DMS114 treated with DMSO at 0.1 percent for 48 hours (cell line): ENCODE results near the gene LMCD1.

Experiments
- DNase-seq: peaks from one replicate; lab custom pipeline; 2025; ENCODE audit not compliant: unreplicated experiment; lab: John Stamatoyannopoulos, UW

The LMCD1 gene, protein sequence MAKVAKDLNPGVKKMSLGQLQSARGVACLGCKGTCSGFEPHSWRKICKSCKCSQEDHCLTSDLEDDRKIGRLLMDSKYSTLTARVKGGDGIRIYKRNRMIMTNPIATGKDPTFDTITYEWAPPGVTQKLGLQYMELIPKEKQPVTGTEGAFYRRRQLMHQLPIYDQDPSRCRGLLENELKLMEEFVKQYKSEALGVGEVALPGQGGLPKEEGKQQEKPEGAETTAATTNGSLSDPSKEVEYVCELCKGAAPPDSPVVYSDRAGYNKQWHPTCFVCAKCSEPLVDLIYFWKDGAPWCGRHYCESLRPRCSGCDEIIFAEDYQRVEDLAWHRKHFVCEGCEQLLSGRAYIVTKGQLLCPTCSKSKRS

DNA sequence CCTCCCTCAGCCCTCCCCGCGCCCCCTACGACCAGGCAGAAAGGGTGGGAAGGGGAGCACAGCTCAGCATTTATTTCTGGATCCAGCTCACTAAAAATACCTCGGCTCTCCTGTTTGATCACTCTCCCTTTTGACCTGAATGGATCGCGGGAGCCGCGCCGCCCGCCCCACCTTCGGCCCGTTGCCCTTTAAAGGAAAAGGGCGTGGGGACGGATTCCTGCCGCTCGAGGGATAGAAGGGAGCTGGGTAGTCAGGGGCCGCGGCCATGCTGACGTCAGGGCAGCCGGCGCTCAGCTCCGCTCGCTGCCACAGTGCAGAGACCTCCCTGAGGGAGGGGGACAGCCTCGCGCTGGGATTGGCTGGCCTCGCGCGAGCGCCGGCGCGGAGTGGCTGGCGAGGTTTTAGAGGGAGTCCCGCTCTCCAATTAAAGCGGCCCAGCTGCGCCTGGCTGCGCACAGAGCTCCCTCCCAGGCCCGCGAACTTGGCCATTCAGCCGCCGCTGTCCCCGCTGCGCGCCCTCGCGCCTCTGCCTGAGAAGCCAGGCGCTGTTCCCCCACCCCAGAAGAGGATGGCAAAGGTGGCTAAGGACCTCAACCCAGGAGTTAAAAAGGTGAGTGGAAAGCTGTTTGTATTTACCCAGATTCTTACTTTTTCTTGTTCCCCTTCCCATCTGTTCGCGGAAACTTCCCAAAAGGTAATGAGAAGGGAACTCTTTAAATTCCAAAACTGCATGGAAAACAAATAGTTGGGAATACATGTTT is at the start of gene LMCD1:
Gene LMCD1, plus strand, starts transcription at position 453 of the 761 bp plus-strand sequence. Its CDS starts 116 bp downstream, at position 569.
- DNase-seq = peak; percentile 80

DNA sequence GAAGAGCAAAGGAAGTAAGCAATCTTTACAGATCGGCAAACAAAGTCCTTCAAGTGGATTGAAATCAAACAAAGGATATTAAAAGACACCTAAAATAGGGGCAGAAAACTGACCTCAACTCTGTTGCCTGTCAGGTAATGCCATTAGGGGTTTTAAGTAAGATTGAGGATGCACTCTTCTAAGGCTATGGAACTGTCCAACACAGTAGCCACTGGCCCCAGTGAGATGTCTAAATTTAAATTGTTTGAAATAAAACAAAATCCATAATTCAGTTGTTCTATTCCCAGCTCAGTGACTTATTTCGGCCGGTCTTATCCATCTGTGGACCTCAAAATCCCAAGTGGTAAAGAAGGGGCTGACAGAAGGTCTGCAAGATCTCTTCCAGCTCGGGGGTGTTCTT is 49.5 kb upstream of the LMCD1 start:
- no peak for DNase-seq

DNA sequence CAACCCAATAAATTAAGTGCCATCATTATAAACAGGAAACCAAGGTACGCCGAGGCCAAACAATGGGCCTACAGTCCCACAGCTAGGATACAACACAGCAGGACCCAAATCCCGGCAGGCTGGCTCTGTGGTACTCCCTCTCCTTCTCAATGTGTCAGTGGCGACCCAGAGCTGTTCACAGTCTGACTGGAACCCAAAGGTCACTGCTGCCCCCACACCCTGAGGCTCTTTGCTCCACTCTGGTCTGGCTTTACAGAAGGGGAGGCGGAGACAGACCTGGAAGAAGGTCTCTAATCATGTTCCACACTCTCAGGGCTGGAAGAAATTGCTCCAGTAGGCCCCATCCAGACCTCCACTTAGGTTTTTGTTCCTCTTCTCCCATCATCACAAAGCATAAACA is 48.5 kb upstream of the LMCD1 start:
- DNase-seq = no peak

DNA sequence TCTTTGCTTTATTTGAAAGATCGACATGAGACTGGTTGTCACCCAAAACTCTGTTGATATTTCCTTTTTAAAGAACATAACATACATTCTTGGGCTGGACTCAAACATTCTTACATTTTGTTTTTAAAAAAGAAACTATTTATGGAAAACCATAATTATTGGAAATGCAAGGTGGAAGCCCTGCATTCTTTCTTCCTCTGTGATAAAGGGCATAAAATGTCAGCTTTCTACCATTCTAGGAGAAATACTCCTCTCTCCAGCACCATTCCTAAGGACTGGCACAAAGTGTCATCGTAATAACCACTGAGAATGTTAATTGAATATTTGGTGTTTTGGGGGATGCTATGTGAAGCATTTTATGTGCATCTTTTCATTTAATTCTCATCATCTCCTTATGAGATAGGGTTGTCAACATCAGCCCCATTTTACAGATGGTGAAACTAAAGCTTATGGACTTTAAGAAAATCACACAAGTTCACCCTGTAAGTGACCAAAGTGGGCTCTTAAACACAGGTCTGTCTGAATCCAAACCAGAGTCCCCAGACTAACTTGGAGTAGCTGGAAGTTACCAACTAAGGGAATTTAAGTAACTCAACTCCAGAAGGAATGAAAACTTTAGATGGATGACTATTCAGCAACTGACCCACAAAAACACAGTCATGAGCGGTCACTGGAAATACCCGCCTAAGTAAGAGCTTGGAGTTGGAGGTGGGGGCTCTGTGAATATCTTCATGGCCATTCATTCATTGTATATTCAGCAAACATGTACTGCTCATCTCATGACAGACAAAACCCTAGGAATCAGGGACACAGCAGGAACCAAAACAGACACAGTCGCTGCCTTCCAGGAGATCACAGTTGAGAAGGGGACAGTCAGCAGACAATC is 45.9 kb upstream of the LMCD1 start:
- no peak for DNase-seq

DNA sequence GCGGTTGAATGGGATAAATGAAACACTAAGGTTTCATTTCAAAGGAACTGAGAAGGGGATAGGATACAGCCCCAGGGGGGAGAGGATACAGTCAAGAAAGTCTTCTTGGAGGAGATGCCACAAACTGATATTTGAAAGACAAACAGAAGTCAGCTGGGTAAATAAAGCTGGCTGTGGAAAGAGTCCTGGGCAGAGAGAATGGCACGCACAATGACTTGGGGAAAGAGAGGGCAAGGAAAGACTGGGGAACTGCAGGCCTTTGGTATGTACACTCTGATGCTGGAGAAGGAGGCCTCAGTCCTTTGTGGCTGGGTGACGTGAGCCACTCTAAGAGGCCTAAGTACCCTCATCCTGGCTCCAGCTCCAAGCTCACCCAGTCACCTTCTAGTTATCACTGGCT is 45.2 kb upstream of the LMCD1 start:
- no peak for DNase-seq

DNA sequence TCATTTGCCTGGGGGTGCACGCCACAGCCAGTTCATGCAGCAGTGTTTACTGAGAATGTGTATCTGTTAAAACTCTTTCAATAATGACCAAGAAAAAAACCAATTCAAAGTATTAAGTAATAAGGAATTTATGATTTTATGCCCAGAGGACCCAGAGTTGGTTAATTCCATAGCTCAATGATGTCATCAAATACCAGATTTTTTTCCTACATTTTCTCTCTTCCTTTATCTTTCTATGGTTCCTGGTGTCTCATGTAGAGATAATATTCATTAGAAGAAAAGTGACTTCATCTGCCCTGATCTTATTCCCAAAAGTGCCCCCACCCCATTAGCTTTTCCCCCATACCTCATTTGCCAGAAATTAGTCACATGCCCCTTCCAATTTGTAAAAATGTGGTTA is 44.6 kb upstream of the LMCD1 start:
- DNase-seq = no peak

DNA sequence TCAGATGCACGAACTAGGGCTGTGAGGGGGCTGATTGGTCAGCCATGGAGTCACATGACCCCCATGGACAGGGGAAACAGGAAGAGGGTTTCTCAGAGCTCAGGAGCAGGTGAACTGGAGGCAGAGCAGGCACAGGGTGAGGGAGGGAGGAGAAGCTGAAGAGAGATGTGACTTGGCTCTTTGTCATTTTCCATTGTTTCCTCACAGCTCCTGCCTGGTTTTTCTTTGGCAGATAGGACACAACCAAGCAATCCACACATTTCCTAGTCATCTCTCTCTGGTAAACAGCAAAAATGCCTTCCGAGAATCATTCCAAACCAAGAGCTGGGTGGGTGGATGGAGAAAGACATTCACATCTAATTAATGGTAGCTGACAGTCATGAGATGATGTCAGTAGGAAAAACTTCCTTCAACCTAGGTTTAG is 43.4 kb upstream of the LMCD1 start:
- no peak for DNase-seq

DNA sequence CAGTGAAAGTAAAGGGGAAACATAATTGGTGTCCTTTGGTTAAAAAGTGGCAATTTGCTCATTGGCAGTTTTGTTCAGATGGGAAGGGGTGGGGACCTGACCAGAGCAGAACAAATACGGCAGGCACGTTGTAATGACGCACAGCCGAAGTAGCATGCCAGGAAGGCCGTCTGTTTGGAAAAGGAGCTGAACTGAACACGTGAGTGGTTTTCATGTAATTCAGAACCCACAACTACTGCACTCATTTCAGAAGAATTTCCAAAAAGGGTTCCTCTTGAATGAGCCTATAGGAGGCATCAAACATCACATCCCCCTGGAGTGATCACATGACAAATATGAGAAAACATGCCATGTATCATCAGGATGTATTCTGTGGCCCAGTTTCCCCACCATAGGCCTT is 42.9 kb upstream of the LMCD1 start:
- DNase-seq = no peak

DNA sequence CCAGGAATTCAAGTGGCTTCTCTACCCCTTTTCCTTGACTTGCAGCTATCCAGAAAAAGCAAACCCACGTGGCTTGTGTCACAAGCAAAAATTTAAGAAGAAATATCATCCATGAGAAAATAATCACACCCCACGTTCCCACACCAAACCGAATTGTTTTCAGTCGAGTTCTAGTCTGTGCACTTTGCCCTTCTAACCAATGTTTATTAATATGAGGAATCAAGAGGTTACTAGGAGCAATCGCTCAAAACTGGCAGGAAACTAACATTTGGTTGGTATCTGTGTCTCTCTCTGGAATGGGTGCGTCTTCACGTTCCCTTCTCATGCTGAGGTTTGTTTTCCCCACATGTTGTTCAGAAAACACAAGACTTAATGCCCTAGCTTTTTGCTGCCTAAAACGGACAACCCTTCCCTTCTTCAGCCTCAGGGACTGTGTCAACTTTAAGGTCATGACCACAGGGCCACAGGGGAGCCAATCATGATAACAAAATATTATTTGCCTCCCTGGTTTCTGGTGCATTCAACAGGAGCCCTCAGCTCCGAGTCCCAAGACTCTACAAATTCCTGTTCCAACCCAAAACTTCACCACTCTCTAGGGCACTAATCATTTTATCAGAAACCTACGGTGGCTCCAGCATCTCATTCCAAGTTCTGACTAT is 41.4 kb upstream of the LMCD1 start:
- no peak for DNase-seq

DNA sequence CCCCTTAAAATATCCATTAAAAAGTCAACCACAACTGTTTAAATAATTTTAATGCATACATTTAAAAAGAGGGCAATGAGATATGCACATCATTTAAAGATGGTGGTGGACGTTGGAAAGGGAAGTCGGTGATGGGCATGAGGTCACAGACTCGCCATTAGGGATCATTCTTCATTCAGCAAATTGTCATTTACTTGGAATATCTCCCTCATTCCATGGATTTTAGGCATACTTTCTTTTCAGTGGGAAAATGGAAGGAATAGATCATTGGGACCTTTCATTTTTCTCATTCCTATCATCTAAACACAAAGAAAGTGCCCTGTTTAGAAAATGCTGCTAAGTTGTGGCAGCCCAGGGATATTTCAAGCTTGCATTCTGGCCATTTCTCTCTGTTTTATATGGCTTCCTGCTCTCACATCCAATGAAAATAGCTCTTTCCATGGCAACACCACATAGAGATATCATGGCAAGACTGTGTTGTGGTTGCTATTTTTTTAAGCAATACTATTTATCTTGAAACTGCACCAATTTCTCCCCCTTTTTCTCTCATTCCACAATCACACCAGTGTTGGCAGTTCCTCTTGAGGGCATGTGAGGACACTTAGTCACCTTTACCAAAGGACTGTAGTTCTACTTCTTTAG is 40.7 kb upstream of the LMCD1 start:
- no peak for DNase-seq

DNA sequence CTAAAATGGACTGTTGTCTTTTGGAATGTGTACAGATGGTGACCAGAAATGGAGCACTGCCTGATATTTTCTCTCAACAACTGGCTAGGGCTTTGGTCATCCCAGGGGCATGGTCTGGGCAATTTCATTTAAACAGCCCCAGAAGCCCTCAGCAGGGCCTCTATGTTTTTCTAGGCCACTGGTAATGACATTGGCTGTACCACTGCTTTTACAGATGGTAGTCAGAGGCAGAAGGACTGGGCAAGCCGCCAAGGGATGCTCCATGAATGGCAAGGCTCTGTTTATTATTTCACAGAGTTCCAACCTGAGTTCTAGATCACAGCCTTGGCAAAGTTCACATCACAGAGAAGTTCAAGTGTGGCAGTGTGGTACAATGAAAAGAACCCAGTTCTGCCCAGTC is 37.0 kb upstream of the LMCD1 start:
- no peak for DNase-seq

DNA sequence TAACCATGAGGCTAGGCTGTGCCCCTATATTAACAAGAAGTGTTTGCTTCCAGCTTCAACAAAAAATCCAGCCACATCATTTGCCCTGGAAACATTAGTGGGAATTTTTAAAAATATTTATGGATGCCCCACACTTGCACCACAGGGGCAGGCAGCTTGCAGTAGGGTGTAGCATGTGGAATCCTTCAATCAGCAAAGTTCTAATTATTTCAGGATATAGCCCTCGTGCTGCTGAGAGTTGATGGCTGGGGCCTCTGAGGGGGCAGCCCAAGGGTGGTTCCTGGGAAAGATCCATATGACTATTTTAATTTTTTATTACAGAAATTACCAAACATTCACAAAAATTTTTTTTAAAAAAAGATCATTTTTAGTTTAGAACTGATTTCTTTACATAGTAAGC is 35.1 kb upstream of the LMCD1 start:
- no peak for DNase-seq

DNA sequence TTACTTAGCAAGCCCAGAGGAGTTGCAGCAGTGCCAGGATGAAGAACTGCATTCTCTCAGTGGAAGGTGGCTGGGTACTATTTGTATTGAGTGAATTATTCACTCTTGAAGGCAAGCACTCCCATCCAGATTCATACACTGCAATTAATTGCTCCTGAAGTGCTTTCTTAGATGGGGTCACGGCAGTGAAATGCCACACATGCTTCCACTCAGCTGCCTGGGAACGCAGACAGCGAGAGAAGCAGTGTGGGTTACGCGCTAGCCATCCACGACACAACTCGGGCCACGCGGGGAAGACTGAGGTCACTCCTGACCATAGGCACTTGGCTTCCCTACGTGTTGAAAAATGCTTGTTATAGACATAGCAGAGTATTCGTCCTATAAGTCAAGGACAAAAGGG is 30.8 kb upstream of the LMCD1 start:
- DNase-seq = no peak

DNA sequence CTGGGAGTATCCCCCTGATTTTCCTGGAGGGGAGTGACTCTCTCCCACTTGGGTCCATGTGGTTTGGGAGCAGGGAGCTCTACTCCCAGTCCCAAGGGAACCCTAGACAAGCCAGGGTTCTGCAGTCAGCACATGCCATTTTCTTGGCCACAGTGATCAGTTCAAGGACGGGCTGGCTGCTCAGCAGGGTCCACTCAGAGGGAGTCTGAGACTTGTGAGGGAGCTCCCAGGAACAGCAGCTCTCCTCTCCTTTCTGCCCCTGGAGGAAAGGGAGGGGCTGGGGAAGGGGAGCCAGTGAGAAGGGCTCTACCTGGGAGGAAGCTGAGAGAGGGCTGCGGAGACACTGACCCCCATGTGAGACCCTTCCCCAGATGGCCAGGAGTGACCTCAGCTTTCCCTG is 29.1 kb upstream of the LMCD1 start:
- no peak for DNase-seq

DNA sequence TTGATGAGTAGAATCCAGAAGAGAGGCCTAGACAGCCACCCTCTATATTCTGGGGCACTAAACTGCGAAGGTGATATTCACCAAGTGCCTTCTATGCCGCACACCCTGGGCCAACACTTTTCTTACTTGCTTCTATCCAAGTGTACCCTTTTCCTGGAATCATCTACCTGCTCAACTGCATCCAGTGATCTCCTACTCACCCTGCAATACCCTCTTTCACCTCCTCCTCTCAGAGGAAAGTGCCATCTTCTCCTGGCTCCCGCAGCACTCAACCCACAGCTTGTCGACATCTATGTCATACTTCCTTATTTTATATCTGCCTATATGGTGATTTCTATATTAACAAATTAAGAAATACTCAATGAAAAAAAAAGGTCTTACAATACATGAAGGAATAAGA is 28.6 kb upstream of the LMCD1 start:
- no peak for DNase-seq

DNA sequence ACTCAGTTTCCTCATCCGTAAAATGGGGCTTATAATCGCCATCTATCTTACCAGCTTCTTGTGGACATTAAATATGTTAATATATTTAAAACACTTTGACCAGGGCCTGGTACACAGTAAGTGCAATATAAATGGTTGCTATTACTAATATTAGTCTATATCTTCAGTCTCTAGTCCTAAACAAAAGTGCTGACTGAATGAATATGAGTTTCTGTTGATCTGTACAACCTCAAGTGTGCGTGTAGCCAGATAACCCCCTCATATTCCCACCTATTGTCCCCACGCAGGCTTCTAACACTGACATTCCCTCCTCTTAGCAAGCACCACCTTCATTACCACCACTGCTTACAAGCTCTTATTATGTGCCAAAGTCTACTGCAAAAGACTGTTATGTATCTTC is 27.6 kb upstream of the LMCD1 start:
- DNase-seq = no peak

DNA sequence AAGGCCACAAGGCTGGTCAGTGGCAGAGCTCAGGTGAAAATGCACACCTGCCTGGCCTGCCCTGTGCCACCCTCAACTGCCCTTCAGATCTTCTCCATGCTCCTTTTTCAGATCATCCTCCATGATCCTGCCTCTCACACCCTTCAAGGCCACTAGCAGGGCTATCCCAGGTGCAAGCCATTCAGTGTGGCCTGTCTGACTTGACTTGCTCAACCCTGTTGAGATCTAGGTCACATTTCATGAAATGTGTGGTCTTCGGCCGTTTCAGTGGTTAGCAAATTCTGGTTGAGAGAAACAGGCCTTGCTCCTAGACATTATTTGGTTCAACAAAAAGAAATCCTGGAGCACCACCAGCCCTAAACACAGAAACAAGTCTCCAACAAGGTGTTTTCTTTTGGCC is 26.6 kb upstream of the LMCD1 start:
- no peak for DNase-seq

DNA sequence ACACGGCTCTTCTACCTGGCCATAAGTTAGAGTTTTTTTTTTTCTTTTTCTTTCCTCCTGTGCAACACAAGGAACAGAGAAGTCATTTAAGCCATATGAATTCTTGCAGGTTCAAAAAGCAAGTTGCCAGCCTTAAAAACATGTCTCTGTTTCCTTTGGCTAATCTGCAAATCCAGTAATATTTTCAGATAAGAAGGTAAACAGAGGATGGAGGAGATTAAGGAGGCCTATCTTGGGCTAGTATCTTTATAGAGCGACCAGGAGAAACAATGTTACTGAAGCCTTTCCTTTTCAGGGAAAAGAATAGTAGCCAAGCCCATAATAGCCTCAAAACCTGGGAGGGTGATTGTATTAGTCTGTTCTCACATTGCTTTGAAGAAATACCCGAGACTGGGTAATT is 20.9 kb upstream of the LMCD1 start:
- DNase-seq = no peak

DNA sequence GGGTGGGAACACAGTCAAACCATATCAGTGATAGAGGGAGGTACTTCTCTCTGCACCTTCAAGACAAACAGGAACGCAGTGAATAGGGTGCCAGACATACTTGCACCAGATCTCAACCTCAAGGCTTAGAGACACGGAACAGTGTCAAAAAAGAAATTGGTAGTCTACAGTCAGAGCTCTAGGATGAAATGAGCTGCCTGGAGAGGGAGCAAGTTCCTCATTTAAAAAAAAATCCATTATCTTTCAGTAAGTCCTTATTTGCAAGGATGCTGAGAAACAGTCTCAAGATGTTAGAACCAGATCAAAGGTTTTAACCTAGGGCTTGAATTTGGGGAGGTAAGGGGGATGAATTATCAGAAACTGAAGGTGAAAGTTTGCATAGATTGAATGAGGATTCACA is 20.2 kb upstream of the LMCD1 start:
- no peak for DNase-seq

DNA sequence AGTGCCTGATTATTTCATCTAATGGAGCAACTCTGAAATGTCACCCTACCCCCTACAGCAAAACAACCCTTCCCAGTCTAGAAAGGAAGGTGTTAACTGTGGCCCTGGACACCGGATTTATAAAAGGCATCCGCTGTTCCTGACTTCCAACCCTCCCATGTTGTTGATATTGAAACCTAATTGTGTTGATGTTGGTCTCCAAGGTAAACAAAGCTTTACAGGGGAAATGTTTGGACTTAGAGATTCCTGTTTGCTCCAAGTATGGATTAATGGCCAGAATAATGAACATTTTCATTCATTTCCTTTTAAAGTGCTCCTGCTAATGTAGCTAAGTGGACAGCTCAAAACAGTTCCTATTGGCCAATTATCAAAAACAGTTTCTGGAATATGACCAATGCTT is 19.4 kb upstream of the LMCD1 start:
- DNase-seq = no peak
